GM21381 (cell line): Measurements from ENCODE around the gene WFDC5.
"Not testable (repeated sequence)": the region's sequence is repeated elsewhere in the genome, so short reads cannot be mapped to it uniquely, and the experiment has no call there.

Experiments used
- ATAC-seq: cut with Tn5 transposase; IDR thresholded peaks from one replicate; pipeline ENCODE4 v1.9.1; 2021; ENCODE audit warnings: mild to moderate bottlenecking, moderate library complexity; ENCODE audit not compliant: unreplicated experiment

The WFDC5 gene

GRCh38 chr20:45090481-45090880 lies 24.5 kb downstream of the WFDC5 start:
- no peak for ATAC-seq

GRCh38 chr20:45088247-45088646 lies 26.7 kb downstream of the WFDC5 start:
- ATAC-seq, result no peak

DNA sequence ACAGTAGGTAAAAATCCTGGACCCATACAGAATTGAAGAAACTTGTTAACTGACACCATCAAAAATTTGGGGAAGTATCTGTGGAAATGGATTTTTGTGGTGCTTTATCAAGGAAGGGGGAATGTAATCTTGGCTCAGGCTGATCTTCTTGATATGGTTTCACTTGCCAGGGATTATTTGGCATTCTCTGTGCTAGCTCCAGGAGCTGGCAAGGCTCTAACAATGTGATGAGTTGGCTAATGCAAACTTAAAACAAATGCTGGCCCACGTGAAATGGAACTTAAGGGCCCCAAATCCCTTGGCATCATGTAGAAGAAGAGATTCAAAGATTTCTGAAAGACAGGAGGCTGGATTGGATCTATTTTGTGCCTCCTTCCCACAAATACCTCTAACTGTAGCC lies 27.2 kb downstream of the WFDC5 start:
- no peak for ATAC-seq

GRCh38 chr20:45087097-45087790 lies 27.7 kb downstream of the WFDC5 start:
- ATAC-seq, result no peak

- ATAC-seq, result no peak
These were observed 29.1 kb downstream of the WFDC5 start for GRCh38 chr20:45085867-45086266.

DNA sequence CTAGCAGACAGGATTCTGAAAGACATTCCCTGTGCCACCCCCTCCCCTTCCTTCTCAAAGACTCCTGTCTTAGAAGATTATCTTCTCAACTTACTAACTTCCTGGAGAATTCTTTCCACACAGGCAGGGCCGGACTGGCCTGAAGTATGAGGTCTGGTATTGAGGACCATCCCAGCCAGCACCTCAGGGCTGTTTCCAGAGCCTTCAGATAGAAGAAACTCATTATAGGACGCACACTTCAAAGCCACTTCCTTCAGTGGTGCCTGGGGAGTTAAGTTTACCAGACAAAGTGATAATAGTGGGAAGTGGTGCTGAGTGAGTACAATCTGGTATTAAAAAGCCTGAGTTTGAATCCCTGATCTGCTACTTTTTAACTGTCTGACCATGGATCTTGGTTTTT lies 29.7 kb downstream of the WFDC5 start:
- no peak for ATAC-seq

DNA sequence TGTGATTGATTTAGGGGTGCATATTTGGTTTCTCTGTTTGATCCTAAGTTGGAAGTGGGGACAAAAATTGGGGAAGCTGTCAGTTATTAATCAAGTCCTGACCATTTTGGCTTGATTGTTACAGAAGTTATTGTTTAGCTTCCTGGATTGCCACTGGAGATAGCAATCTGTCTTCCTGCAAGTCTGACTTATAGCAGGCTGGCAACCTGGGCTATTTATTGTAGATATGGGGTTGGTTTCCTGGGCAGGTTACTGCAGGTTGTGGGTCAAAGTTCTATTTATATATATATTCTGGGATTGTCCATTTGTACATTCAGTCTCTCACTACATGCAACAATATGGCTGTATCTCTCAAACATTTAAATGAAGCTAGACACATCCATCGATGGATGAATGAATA lies 31.8 kb downstream of the WFDC5 start:
- ATAC-seq, result no peak

GRCh38 chr20:45082468-45082867 lies 32.5 kb downstream of the WFDC5 start:
- ATAC-seq, result no peak

GRCh38 chr20:45080867-45081624 lies 33.9 kb downstream of the WFDC5 start:
- no peak for ATAC-seq

GRCh38 chr20:45077559-45077958 lies 37.4 kb downstream of the WFDC5 start:
- ATAC-seq, result no peak

GRCh38 chr20:45073221-45073620 lies 41.8 kb downstream of the WFDC5 start:
- ATAC-seq, result no peak

GRCh38 chr20:45072066-45072465 lies 42.9 kb downstream of the WFDC5 start:
- no peak for ATAC-seq

GRCh38 chr20:45070932-45071632 lies 43.9 kb downstream of the WFDC5 start:
- no peak for ATAC-seq

DNA sequence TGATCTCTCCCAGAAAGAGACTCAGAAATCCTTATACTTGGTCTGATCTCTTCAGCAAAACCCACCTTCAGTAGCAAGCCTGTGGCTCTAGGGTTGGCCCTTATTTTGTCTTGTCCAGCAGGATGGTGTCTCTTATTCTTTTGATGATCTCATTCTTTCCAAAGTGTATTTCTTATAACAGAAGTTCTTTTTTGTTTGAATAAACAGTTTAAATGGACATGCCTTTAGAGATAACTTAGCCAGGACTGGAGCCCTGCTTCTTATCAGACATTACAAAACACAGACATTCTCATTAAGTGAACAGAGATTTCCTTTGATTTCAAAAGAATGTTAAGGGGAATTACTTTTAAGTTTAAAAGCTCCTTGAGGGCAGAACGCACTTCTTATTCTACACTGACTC lies 45.7 kb downstream of the WFDC5 start:
- no peak for ATAC-seq

- no peak for ATAC-seq
These were observed 47.4 kb downstream of the WFDC5 start for GRCh38 chr20:45067558-45067957.

GRCh38 chr20:45067087-45067486 lies 47.9 kb downstream of the WFDC5 start:
- no peak for ATAC-seq

GRCh38 chr20:45066372-45066771 lies 48.6 kb downstream of the WFDC5 start:
- no peak for ATAC-seq

DNA sequence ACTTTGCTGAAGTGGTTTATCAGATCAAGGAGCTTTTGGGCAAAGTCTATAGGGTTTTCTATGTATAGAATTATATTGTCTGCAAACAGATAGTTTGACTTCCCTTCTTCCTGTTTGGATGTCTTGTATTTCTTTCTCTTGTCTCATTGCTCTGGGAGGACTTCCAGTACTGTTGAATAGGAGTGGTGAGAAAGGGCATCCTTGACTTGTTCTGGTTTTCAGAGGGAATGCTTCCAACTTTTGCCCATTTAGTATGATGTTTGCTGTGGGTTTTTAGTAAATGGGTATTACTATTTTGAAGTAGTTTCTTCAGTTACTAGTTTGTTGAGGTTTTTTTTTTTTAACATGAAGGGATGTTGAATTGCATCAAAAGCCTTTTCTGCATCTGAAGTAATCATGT lies 50.2 kb downstream of the WFDC5 start:
- ATAC-seq, result no peak

DNA sequence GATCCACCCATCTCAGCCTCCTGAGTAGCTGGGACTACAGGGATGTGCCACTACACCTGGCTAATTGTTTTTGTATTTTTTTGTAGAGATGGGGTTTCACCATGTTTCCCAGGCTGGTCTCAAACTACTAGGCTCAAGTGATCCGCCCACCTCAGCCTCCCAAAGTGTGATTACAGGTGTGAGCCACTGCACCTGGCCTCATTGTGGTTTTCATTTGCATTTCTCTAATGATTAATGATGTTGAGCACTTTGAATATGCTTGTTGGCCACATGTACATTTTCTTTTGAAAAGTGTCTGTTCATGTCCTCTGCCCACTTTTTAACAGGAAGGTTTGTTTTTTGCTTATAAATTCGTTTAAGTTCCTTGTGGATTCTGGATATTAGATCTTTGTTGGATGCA lies 51.9 kb downstream of the WFDC5 start:
- not testable (repeated sequence) for ATAC-seq

- no peak for ATAC-seq
These were observed 53.7 kb downstream of the WFDC5 start for GRCh38 chr20:45061244-45061643.

DNA sequence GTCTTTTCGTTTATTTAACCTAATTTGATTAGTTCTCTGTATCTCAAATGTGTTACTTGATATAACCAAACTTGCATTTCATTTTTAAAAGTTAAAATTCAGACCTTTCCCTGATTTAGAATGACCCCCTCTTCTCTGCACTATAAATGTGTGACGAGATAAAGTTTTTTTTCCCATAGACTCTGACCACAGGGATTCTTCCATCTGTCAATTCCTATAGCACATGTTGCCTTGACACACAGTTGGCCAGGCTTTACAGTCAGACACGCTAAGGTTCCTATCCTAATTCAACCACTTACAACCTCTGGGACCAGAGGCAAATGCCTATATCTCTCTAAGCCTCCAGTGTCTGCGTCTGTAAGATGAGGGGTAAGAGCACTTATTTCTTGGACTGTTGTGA lies 54.7 kb downstream of the WFDC5 start:
- no peak for ATAC-seq
